Fibroblast of skin of left biceps (primary cell): ENCODE results near the gene PDE9A.
"Not testable (repeated sequence)": the region's sequence is repeated elsewhere in the genome, so short reads cannot be mapped to it uniquely, and the experiment has no call there.

Experiments used
- DNase-seq, 2 experiments: peaks; one replicate each; pipeline ENCODE4 v3.0.0-alpha.2; 2013; ENCODE audit warnings: low read depth in 2 of 2

PDE9A gene

DNA sequence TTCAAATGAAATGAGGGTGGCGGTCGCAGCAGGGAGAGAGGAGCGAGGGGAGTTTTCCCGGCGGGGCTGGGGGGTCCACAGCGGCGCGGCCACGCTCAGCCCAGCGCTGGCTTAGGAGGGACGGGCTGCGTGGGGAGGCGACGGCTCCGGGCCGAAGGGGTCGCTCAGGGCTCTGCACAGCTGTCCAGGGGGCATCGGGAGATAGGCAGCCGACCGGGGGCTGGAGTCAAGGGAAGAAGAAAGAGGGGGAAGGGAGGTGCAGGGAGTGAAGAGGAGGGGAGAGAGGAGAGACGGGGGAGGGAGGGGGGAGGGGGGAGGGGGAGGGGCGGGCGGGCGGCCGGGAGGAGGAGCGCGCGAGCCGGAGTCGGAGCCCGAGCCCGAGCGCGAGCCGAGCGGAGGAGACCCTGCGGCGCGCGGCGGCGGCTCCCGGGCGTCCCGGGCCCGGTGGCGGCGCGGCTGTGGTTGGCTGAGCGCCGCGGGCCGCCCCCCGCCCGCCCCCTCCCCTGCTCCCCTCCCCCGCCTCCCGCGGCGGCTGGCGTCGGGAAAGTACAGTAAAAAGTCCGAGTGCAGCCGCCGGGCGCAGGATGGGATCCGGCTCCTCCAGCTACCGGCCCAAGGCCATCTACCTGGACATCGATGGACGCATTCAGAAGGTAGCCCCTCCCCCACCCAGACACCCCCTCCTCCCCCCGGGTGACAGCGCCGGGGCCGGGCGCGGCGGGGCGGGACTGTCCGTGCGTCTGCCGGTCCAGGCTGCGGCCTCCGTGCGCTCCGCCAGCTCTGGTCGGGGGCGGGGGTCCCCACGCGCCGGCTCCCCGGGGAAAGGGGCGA, at the start of gene PDE9A:
PDE9A (plus strand) TSS at position 391 of the 831 bp plus-strand sequence; CDS start at position 585, 194 bp downstream.
- DNase-seq = no peak

DNA sequence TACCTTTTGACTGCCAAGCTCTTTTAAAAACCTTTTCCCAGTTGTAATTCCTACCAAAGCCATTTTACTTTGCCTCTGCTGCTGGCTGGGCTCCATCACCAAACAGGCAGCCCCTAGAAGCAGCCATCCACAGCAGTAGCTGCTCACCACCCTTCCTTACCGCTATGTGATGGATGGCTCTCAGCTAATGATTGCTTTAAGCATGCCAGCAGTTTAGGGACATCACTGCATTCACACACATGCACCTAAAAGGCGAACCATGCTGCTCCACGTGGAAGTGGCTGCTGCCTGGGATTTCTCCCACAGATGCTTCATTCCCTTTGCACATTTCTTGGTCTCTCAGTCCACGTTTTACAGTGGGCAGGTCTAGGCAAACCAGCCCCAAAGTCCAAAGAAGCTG, 46.3 kb upstream of the PDE9A start:
- DNase-seq = no peak

DNA sequence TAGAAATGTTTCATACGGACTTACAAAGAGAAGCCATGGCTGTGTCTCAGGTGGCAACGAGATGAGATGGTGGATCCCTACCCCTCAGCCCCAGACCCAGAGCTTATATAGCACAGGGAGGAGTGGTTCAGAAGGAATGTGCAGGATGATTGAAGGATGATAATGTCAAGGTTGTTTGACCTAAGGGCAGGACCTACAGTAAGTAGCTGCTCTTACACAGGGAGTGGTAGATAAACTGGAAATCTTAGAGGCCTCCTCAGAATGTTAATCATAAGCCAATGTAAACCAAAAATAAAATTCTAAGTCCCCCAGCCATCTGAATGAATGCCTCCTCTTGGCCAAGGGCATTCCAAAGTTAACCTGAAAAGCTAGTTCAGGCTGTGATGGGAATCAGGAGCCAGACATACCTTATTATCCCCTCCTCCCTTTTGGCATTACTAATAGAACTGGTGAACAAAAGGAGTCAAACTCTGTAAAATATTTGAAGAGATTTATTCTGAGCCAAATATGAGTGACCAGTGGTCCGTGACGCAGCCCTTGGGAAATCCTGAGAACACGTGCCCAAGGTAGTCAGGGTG, 45.8 kb upstream of the PDE9A start:
- DNase-seq = no peak

DNA sequence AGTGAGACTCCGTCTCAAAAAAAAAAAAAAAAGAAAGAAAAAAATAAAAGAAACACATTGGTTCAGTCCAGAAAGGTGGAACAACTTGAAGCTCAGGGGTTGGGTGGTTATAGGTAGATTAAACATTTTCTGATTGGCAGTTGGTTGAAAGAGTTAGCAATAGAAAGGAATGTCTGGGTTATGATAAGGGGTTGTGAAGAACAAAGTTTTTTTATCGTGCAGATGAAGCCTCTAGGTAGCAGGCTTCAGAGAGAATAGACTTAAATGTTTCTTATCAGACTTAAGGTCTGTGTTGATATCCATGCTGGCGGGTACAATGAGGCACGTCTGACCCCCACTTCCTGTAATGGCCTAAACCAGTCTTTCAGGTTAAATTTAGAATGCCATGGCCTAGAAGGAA, 45.0 kb upstream of the PDE9A start:
- DNase-seq = no peak

DNA sequence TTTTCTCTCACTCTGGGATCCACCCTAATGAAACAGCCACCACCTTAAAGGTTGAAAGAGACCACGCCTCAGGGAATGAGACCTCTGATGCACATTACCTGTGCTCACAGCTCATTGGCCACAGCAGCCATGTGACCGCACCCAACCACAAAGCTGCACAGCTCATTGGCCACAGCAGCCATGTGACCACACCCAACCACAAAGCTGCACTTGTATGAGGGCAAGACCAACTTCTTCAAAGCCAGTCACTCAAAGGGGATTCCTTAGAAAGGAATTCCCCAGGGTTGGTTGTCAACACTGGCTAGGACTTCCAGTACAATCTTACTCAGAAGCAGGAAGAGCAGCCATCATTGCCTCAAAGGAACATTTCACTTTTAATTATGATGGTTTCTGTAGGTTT, 43.6 kb upstream of the PDE9A start:
- DNase-seq = no peak

DNA sequence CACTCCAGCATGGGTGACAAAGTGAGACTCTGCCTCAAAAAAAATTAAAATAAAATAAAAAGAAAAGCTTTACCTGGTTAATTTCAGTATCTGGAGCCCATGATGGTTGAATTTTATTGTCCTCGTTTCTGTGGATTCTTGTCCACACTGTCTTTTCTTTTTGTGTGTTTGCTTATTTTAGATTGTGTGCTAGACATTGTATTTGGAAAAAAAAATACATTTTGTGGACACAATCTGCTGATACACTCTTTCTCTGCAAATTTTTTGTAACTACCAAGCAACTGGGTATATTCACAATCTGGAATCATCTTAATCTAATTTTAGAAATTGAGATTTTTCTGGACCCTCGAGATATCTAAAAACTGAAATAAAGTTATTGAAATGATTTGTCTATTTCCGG, 41.6 kb upstream of the PDE9A start:
- DNase-seq = no peak

DNA sequence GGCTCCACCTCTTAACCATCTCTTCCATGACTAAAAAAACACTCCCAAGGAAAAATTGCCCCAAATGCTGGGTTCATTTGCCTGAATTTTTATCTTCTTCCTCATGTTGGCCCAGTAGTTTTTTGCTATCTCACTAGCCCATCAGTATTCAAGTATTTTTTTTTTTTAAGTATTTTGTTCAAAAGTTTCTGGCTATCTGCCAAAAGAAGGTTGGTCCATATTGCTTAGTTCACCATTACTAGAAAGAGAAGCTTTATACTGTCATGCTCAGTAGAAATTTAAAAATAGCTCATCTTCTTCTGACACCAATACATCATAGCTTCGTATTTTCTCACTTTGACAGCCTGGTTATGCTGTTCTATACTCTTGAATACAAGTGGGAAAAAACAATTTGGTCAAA, 41.0 kb upstream of the PDE9A start:
- DNase-seq = no peak

DNA sequence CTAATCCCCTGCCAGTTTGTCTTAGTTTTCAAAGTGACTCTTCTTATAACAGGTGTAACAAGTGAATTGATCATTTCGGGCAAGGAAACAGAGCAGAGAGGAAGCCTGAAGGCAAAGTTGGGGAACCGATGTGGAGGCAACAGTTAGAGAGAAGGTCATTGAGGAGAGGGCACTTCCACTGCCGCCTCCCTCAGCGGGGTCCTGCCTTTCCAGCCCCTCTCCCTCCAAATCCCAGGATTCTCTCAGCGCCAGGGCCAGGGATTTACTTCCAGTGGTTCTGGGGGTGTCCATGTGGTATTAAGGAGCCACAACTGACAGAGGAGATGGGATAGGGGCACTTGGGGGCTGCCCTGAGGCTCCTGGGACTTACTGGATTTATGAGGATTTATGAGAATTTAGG, 39.7 kb upstream of the PDE9A start:
- no peak for DNase-seq

DNA sequence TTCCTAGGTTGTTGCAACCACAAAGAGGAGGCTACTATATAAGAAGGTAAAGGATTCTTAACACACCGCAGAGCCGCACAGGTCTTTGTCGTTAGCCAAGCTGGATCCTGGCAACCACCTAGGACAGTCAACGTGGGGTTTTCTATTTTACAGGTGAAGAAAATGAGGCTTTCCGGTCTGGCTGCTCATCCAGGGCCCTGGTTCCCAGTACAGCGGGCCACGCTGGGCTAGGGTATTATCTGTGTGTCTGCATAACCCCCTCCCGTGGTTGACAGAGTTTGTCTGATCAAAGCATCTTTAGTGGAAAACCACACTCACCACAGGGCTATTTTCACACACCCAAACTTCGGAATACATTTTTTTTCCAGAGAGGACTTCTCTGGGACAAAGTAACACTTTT, 39.0 kb upstream of the PDE9A start:
- no peak for DNase-seq

DNA sequence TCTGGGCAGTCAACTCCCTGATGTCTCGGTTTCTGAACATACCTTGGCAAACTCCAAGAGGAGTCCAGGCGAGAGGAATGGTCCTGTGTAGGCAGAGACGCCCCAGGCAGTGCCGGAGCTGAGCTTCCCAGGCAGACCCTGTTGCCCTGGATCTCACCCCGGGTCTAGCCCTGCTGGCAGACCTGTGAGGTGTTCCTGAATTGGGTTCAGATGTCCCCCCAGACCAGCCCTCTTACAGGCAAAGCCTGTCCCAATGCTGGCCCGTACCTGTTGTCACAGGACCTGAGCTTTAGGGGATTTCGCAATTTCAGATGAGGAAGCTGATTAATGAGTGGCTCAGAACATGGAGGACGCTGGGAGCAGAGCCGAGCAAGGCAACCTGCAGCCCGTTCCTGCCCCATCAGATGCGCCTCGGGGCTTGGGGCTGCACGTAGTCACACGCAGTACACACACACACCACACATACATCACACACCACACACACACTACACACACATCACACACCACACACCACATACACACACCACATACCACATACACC, 38.5 kb upstream of the PDE9A start:
- DNase-seq = no peak

DNA sequence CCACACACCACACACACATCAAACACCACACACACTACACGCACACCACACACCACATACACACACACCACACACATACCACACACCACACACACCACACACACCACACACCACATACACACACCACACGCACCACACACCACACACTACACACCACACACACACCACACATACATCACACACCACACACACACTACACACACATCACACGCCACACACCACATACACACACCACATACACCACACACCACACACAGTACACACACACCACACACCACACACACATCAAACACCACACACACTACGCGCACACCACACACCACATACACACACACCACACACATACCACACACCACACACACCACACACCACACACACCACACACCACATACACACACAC, 38.0 kb upstream of the PDE9A start:
- not testable (repeated sequence) for DNase-seq

DNA sequence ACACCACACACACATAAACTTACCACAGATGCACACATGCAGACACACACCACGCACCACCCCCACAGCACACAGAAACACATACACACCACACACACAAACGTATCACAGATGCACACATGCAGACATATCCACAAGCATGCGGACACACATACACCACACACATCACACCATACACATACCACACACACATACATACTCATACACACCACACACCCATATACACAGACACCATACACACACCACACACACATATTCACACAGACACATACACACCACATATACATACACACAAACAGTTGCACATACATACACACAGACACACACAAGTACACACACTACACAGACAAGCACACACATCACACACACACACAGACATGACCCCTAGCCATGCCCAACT, 37.5 kb upstream of the PDE9A start:
- DNase-seq = no peak

DNA sequence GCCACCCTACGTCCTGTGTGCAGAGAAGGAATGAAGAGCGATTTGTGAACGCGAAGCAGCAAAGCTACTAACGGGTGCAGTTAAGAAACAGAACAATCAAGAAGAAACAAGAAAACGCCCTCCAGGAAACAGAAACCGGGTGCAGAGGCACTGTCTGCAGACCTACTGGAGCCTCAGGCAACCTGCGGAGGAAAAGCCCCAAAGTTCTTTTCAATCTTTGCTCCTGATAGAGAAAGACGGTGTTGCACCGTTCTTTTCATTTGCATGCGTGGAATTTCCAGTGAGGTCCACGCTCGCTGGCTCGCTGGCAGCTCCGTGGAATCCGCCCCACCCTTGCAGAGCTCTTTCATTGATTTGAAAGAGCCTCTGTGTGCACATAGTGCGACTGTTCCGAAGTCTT, 37.0 kb upstream of the PDE9A start:
- no peak for DNase-seq

DNA sequence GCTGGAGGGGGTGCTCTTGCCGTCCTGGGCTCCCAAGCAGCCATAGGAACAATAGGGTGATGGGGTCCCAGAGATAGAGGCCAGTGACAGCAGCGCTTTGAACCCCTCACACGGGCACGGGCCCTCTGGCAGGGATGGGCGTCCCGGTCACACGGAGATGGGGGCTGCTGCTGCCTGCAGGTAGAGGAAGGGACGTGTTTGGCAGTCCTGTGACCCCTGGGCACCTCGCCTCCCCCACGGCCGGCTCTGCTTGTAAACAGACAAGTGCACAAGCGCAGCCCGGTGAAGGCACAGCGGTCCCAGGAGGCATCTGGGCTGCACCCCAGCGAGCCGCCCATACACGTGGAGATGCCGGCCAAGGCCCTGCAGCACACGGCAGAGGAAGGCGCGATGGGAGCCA, 36.5 kb upstream of the PDE9A start:
- no peak for DNase-seq

DNA sequence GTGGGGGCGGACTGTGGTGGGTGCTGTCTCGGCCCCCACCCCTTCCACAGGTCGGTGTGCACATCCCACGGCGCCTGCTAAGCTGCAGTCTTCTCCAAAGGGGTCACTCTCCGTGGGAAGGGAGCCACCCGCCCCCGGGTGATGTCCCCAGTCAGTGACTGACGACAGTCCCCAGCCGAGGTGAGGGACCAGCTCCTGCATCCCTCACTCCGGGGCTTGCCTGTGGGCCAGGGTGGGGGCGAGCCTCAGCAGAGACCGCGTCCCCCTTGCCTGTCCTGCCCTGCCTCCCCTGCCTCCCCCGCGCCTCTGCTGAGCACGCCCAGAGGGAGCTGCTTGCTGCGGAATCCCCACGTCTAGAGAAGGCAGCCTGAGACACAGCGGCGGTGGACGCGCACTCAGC, 35.9 kb upstream of the PDE9A start:
- DNase-seq = no peak

DNA sequence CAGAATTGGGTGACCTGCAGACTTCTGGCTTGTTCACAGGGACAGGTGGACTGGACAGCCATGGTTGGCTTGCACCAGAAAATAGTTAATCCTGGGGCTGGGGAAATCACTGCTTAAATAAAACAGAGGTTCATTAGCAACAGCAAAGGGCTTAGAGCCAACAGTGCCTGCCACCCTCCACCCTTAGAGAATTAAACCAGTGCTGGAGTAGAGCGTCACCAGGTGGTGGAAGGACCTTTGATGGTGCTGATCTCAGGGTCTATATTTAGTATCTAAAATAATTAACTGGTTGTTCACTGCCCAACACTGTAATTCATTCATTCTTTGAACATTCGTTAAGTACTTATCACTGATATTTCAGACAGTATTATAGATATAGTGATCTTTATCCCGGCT, 34.7 kb upstream of the PDE9A start:
- DNase-seq = no peak

DNA sequence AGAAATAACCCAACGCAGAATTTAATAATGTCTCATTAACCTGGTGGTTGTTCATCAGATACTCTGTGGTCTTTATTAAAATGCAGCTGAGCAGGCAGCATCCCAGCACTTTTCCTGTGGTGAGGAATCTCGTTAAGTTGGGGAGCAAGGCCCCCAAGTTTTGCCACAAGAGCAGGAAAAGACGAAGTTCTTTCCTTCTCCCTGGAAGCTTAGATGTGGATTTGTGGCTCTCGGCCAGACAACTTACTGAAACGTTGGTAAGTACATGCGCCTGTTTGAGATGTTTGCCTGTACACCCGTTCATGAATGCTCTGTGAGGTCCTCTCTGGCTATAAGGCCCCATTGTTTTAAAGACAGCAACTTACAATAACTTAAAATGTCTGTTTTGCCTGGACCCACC, 34.3 kb upstream of the PDE9A start:
- DNase-seq = no peak

DNA sequence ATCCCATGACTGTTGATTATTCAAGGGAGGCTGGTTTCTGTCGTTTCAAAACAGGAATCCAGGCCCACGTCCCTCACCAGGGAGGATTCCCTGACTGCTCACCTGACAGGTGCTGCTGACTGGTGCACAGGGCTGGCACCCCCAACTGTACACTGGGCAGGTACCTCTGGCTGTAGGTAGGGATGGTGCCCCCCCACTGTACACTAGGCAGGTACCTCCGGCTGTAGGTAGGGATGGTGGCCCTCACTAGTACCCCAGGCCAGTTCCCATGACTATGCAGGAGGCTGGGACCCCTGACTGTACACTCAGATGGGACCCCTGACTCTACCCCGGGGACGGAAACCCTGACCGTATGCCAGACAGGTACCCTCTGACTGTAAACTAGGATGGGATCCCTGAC, 33.6 kb upstream of the PDE9A start:
- no peak for DNase-seq

DNA sequence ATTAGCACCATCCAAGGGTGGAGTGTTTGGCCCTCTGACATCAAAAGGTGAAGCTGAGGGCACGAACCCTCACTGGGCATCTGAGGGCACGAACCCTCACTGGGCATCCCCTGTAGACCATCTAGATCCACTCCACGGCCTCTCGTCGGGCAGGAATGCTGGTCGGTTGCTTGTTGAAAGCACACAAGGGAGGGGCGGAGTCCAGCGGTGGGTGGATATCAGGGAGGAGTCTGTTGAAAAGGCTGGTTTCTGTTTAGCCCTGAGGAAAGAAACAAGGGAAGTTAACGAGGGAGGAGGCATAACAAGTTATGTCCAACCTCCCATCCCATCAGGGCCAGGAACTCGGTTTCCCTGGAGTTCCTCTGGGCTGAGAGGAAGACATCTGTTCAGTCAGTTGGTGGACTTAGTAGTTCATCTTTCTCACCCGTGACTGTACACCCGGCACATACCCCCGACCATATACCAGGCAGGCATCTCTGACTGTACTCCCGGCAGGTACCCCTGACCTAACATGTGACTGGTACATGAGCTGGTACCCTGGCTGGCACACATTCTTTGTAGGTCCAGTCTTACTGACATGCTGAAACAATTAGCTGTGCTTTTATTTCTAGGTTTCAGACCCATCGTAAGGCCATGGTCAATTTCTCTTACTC, 32.1 kb upstream of the PDE9A start:
- no peak for DNase-seq

DNA sequence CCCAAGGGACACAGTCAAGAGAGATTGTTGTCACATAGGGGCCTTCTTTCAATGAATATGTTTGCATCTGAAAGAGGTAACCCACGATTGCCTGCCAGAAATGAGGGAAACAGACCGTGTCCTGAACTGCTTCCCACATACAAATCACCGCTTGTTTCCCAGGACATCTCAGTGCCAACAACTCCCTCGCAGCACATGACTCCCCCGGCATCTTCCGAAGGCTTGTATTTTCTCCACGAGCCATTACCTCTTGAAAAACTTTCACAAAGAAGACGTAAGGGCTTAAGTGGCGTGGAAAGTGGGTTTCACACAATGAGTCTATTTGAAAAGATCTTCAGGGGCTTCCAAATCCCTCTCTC, 31.6 kb upstream of the PDE9A start:
- no peak for DNase-seq

DNA sequence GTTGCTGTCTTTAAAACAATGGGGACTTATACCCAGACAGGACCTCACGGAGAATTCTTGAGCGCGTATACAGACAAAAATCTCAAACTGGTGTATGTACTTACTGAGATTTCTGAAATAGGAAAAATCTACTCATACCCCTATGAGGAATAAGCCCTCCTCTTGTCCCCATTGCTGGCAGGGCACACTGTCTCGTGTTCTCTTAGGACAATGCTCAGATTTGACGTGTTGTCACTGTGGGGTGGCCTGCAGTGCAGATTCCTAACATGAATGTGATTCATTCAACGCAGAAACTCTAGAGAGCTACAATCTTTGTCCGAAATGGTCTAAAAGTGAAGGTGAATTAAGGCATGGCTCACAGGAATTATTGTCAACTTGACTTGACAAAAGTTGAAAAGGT, 31.1 kb upstream of the PDE9A start:
- no peak for DNase-seq

DNA sequence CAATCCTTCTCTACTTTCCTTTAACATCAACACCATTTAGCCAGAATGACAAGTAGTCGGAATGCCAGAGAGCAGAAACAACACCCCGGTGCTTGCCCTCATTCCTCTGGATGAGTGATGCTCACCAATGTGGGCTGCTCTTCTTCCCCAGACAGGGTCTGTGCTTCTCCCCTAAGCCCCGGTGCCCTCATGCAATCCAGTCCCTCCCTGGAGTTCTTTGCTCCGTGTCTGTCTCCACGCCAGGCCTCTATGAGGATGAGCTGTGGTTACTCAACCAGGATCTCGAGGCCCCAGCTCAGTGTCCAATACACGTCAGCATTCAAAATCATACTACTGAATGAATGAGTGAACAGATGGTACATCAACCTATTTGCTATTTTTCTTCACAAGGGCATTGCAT, 29.7 kb upstream of the PDE9A start:
- DNase-seq = no peak
